HG03025 (cell line): ENCODE measurements around the gene RAC2.
"Not testable (repeated sequence)": the region's sequence is repeated elsewhere in the genome, so short reads cannot be mapped to it uniquely, and the experiment has no call there.

ENCODE experiments used
- ATAC-seq: cut with Tn5 transposase; IDR thresholded peaks from one replicate; pipeline ENCODE4 v1.9.1; 2021; ENCODE audit warnings: mild to moderate bottlenecking, moderate library complexity; ENCODE audit not compliant: unreplicated experiment, low FRiP score

RAC2 gene

GRCh38 chr22:37237371-37238268 is 6.4 kb downstream of the RAC2 start:
- ATAC-seq = no peak

DNA sequence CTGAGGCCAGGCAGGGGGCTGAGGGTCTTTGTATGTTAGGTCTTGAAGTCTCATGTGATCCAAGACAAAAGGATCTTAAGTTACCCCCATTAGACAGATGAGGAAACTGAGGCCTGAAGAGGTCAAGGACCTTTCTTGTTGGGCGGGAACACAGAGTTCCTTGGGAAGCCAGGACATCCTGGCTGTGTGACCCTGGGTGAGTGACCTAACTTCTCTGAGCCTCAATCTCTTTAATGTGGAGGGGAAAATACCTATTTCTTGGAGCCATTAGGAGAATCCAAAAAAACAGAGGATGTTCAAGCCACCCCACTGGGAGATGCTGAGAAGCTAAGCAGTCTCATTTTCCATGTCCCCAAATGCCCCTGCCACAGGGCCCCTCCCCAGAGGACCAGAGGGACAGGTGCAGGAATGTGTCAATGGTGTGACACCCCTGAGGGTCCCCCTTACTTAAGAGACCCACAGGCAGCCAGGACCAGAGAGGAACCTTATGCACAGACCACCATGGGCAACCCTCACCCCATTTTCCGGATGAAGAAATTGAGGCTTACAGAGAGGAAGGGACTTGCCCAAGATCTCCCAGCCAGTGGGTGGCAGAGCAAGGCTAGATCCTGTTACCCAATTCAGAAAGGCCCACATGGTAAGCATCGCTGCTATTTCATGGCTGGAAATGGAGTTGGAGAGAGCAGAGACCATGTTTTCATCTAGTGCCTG is 8.0 kb downstream of the RAC2 start:
- no peak for ATAC-seq

- no peak for ATAC-seq
Measured at GRCh38 chr22:37234736-37235711, 9.0 kb downstream of the RAC2 start.

GRCh38 chr22:37233751-37234631 is 10.1 kb downstream of the RAC2 start:
- no peak for ATAC-seq

DNA sequence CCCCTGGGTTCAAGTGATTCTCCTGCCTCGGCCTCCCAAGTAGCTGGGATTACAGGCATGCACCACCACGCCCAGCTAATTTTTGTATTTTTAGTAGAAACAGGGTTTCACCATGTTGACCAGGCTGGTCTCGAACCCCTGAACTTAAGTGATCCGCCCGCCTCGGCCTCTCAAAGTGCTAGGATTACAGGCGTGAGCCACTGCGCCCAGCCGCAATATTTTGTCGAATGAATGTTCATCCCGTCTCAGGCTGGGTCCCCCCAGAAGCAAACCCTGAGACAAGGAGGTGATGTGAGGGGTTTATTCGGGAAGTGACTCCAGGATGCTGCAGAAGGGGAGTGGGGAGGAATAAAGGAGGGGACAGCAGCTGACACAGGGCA is 10.7 kb downstream of the RAC2 start:
- ATAC-seq = not testable (repeated sequence)

DNA sequence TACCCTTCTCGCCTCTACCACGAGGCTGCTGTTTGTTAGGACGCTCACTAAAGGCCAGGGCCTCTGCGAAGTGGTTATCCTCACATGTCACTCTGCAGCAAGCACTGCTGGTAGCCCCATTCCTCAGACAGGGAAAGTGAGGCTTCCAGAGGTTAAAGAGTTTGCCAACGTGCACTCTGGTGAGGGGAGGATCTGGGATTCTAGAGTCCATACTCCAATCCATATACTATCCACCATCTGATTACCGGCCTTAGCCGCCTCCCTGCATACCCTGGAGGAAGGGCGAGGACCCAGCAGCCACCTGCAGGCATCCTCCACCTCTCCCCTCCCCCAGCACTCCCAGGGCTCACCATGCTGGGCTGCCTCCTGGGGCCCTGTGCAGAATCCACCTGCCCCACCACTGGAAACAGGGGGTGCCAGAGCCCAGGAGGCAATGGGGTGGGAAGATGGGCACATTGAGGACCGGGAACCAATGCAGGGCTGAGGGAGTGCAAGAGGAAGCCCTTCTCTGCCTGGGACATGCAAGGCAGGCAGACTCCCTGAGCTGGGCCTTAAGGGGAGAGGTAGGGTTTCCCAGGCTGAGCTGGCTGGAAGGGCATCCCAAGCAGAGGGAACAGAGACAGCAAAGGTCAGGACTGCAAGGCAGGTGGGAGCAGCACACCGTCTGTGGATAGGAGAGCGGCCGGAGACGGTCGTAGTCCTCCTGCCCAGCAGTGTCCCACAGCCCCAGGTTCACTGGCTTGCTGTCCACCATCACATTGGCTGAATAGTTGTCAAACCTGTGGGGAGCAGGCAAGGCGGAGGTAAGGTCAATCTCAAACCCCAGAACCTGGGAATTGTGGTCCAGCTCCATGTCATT is 11.7 kb downstream of the RAC2 start:
- ATAC-seq = no peak

GRCh38 chr22:37231406-37232139 is 12.5 kb downstream of the RAC2 start:
- ATAC-seq = no peak

- ATAC-seq = no peak
Measured at GRCh38 chr22:37230673-37231405, 13.2 kb downstream of the RAC2 start.

DNA sequence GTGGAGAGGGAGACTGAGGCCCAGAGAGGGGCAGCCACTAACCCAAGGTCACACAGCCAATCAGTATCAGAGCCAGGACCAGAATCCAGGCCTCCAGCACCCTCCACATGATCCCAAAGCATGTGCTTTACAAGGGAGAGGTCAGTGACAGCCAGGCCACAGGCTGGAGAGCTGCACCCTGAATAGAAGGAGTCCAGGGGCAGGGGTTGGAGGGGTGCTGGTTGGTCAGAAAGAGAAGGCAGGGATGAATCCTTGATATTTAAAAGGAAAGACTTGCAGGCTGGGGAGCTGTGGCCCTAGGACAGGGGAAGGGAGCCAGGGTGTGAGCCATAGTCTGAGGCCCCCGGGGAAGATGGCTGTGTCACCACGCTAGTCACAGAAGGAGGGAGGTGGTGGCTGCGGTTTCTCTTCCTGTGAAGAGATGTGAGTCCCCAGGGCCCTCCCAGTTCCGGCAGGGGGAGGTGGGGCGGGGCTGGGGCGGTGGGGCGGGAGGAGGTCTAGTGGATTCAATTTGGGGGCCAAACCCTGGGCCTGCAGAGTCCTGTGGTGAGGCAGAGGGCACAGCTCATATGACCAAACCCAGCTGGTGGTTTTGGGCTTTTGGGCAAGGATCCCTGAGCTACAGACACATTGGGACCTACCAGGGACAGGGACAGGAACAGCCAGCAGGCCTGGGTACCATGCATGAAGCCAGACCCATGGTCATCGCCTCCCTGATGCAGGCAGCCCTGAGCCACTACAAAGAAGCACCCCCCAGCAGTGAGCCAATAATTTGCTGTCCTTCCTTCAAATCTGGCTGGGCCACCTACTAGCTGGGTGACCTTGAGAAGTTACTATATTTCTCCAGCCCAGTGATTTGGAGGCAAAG is 14.0 kb downstream of the RAC2 start:
- no peak for ATAC-seq

- ATAC-seq = no peak
Measured at GRCh38 chr22:37229012-37229804, 14.9 kb downstream of the RAC2 start.

GRCh38 chr22:37228106-37229011 is 15.7 kb downstream of the RAC2 start:
- no peak for ATAC-seq

DNA sequence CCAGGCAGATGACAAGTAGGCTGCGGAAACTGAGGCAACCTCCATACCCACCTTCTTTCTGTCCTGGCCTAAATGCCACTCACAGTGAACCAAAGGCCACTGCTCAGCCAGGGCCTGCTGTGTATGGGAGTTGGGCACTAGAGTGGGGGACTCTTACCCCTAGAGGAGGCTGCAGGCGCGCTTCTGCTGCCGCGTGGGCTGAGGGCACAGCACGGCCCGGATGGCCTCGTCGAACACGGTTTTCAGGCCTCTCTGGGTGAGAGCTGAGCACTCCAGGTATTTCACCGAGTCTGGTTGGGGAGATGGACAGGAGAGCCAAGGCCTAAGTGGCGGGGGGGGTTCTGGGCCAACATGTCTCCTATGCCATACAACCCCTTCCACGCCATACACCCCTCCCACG is 17.6 kb downstream of the RAC2 start:
- ATAC-seq = no peak

- ATAC-seq = no peak
Measured at GRCh38 chr22:37226087-37226486, 18.0 kb downstream of the RAC2 start.

DNA sequence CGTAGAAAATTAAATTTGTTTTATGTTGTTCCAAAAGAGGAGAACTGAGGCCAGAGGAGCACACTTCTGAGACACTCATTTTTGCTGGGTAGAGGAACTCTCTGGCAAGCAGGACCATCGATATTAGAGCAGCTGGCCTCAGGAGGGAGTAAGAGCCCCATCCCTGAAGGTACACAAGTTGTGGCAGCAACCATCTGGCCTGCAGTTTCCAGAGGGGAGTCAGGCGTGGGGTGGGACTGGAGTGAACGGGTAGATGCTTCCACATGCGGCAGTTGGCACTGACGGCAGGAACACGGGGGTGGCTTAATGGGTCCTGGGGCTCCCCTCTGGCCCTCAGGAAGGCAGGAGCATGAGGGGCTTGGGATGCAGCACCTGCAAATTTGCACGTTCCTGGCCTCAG is 18.6 kb downstream of the RAC2 start:
- ATAC-seq = no peak
